Activated CD8-positive, alpha-beta memory T cell treated with anti-CD3 and anti-CD28 coated beads for 24 hours (primary cell): ENCODE results near the gene AP3B1.
"Not testable (repeated sequence)": the region's sequence is repeated elsewhere in the genome, so short reads cannot be mapped to it uniquely, and the experiment has no call there.

ENCODE experiments used
- DNase-seq: peaks from one replicate; pipeline ENCODE4 v3.0.0-alpha.2; 2020

AP3B1 gene

DNA sequence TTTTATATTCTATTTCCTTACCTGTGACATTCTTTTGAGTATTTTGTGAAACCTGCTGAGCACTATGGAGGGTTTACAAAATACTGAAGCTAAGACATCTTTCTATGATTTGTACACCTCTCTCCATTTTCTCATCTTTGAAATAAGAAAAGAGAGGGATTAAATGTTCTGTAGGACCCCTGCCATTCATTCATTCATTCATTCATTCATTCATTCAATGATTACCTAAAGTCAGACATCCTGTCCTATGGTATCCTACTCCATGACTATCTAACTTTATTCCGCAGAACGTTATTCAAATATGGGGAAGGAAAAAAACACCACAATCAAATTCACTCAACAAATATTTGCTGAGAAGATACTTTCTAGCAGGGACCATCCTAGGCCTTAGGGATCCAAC is 51.4 kb downstream of the AP3B1 start:
- DNase-seq: no peak

DNA sequence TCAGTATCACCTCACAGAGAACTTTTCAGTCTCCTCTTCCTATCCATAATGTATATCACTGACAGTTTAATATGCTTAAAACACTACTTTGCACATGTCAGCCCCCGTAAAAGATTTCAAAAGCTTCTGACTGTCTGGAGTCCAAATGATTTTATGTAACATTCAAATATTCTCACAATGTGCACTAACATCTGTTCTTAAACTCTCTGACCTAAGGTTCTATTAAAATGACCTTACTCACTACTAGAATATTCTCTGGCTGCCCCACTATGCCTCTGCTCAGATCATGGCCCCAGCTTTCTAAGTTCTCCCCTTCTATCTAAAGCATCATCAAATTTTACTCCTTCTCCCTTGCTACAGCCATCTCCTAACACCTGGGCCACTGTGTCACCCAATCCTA is 52.5 kb downstream of the AP3B1 start:
- DNase-seq: no peak

DNA sequence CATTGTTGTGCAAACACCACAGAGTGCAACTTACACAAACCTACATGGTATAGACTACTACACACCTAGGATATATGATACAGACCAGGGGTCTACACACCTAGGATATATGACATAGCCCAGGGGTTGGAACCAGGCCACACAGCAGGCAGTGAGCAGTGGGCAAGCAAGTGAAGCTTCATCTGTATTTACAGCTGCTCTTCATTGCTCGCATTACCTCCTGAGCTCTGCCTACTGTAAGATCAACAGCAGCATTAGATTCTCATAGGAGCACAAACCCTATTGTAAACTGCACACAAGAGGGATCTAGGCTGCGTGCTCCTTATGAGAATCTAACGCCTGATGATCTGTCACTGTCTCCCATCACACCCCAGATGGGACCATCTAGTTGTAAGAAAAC is 56.6 kb downstream of the AP3B1 start:
- no peak for DNase-seq

DNA sequence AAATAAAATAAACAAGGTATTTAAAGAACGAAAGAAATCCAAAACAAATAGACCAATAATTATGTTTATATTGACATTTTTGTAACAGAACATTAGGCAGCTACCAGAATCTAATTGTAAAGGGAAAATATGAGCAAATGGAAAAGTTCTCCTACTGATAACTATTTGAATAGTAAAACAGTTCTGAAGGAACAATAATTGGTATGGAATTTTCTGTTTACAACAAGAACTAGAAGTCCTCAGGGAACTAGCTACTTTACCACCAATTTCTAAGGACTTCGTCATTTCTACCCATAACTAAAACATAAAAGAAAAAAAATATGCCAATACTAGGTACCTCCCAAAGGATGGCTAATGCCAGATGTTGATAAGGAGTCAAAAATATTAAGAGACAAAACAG is 58.5 kb downstream of the AP3B1 start:
- DNase-seq: no peak

GRCh38 chr5:78235289-78235688 is 59.2 kb downstream of the AP3B1 start:
- DNase-seq: no peak

DNA sequence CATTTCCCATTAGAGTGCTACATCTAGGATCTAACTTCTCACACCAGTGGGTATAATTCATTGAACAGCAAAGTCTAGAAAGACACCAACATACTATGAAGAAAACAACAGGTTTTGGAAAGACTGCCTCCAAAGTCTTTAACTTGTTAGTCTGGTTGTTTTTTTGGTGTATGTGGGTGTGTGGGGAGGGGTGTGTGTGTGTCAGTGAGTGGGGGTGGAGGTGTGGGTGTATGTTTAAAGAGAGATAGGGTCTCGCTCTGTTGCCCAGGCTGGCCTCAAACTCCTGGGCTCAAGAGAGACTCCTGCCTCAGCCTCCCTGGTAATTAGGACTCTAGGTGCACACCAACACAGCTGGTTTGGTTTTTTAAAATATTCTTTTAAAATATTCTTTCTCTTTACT is 59.7 kb downstream of the AP3B1 start:
- no peak for DNase-seq

- no peak for DNase-seq
These were observed 62.3 kb downstream of the AP3B1 start for GRCh38 chr5:78232163-78232562.

DNA sequence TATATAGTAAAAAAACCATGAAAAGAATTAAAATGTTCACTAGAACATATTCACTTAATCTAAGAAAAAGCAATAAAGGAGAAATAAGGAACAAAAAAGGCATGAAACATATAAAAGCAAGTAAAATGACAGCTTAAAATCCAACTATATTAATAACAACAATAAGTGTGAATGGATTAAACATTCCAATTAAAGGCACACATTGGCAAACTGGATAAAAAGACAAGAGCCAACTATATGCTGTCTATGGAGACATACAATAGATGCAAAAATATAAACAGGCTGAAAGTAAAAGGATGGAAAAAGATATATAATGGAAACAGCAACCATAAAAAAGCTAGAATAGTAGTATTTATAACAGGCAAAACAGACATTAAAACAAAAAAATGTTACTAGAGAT is 70.1 kb downstream of the AP3B1 start:
- no peak for DNase-seq

- no peak for DNase-seq
These were observed 72.5 kb downstream of the AP3B1 start for GRCh38 chr5:78221964-78222451.

- no peak for DNase-seq
These were observed 73.0 kb downstream of the AP3B1 start for GRCh38 chr5:78221467-78221866.

- no peak for DNase-seq
These were observed 78.5 kb downstream of the AP3B1 start for GRCh38 chr5:78215972-78216371.

DNA sequence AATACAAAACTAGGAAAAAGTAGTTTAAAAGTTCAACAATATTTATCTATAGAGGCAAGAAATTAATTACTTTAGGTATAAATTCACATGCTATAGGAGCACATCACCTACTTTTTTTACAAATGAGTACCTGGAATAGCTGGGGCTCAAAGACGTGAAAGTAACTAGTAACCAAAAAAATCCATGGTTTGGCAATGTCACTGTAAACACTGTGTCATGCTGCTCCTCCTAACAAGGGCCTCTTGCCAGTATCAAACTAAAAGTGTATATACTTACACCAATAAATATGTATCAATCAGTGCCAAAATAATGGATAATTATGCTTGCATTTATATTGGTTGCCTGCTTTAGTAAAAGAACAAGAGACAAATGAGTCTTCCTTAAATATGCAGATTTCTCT is 78.9 kb downstream of the AP3B1 start:
- DNase-seq: no peak

GRCh38 chr5:78213799-78214198 is 80.7 kb downstream of the AP3B1 start:
- no peak for DNase-seq

- no peak for DNase-seq
These were observed 83.4 kb downstream of the AP3B1 start for GRCh38 chr5:78211052-78211451.

- DNase-seq: no peak
These were observed 90.3 kb downstream of the AP3B1 start for GRCh38 chr5:78204241-78204640.

DNA sequence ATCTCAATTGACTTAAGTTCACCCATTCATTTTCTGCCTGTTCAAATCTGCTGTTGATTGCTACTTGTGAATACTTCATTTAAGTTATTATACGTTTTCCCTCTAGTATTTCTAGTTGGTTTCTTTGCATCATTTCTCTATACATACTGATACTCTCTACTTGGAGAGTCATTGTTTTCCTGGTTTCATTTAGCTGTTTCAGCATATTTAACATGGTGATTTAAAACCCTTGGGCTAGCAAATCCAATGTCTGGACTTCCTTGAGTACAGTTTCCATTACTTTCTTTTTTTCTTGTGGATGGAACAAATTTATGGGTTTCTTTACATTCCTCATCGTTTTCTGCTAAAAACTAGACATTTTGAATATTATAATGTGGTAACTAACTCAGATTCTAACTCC is 90.7 kb downstream of the AP3B1 start:
- no peak for DNase-seq

- DNase-seq: no peak
These were observed 104.1 kb downstream of the AP3B1 start for GRCh38 chr5:78190402-78190801.

GRCh38 chr5:78188681-78189080 is 105.8 kb downstream of the AP3B1 start:
- DNase-seq: not testable (repeated sequence)

DNA sequence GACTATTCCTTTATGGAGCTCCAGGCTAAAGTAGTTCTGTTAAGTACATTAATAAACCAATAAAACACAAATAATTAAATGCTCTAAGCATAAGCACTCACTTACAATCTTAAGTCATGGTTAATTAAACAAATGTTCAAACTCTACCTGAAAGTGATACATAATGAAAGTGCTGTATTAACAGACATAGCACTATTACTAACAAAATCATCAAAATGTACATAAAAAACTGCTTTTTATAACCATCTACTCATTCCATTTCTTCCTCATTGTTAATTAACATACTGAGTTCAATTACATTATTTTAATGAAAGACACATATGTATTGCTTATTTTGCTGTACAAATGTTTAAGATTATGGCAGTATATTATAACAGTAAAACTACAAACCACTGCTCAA is 107.3 kb downstream of the AP3B1 start:
- DNase-seq: no peak

GRCh38 chr5:78182838-78183237 is 111.7 kb downstream of the AP3B1 start:
- no peak for DNase-seq

DNA sequence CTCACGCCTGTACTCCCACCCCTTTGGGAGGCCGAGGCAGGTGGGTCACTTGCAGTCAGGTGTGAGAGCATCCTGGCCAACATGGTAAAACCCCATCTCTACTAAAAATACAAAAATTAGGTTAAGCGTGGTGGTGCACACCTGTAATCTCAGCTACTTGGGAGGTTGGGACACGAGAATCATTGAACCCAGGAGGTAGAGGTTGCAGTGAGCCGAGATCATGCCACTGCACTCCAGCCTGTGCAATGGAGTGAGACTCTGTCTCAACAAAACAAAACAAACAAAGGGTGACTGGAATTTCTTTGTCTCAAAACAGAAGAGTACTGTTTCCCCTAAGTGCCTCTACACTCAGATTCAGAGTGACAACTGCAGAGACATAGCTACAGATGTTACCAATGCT is 116.1 kb downstream of the AP3B1 start:
- DNase-seq: no peak

DNA sequence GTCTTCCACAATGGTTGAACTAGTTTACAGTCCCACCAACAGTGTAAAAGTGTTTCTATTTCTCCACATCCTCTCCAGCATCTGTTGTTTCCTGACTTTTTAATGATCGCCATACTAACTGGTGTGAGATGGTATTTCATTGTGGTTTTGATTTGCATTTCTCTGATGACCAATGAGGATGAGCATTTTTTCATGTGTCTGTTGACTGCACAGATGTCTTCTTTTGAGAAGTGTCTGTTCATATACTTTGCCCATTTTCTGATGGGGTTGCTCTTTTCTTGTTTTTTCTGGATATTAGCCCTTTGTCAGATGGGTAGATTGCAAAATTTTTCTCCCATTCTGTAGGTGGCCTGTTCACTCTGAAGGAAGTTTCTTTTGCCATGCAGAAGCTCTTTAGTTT is 124.2 kb downstream of the AP3B1 start:
- DNase-seq: not testable (repeated sequence)

GRCh38 chr5:78162253-78162862 is 132.1 kb downstream of the AP3B1 start:
- no peak for DNase-seq

- DNase-seq: no peak
These were observed 137.5 kb downstream of the AP3B1 start for GRCh38 chr5:78157001-78157400.

GRCh38 chr5:78151594-78152271 is 142.8 kb downstream of the AP3B1 start:
- no peak for DNase-seq
